K562 (cell line): ENCODE results near the gene PIK3C2B. TPM values are rescaled to one million over a fixed set of nuclear protein-coding genes. Genes with fewer than 3 reads are reported as not detected.

Experiments used
- ATAC-seq: fragments of 200-7000 bp; cut with Tn5 transposase; 3 replicates; pipeline ENCODE4 v1.9.1; 2020; ENCODE audit warnings: moderate library complexity
- BruUV-seq: library from RNA; stranded (reverse); fragments of 400-500 nt; replicated peaks from 2 replicates; lab custom pipeline; 2021; lab: Mats Ljungman, UMichigan
- CTCF ChIA-PET: fragments of 300-600 bp; formaldehyde crosslinking; extraction: SDS; loops from one replicate; lab custom pipeline; 2021; ENCODE audit warnings: low intra/inter-chr PET ratio; lab: Yijun Ruan, JAX
- POLR2A ChIA-PET: fragments of 300-600, 350-650 bp; sonication (Branson Sonifier 250); formaldehyde crosslinking; extraction: SDS; loops from one replicate; lab custom pipeline; 2021; ENCODE audit warnings: antibody characterized with exemption, inconsistent platforms; lab: Yijun Ruan, JAX
- DNase-seq, 4 experiments: peaks; one replicate each; pipeline versions ENCODE4 v3.0.0 to v3.0.0-alpha.2; 2011 to 2018; ENCODE audit warnings: low spot score in 3 of 4, mixed read lengths in 3 of 4; ENCODE audit errors: extremely low read depth in 1 of 4
- FAIRE-seq: peaks from 2 replicates; lab custom pipeline; 2011; peaks lifted over from hg19 to GRCh38; lab: Jason Lieb, UNC
- H2AFZ ChIP-seq: 2 replicates; pipeline ENCODE4 v1.6.0; 2011; ENCODE audit warnings: low read depth, low read length, control low read depth, inconsistent platforms
- H3K27ac ChIP-seq: fragments of 200-600 bp; 3 replicates; pipeline ENCODE4 v1.8.0; 2011; ENCODE audit warnings: low read depth, mild to moderate bottlenecking, control low read depth, inconsistent platforms, low read length, moderate library complexity, mixed read lengths; ENCODE audit errors: extremely low read depth
- H3K27me3 ChIP-seq, 2 experiments: fragments of 300-600 bp in 1 of 2; 2 replicates in 1 of 2; 3 replicates in 1 of 2; pipeline versions ENCODE4 v1.6.0 to v1.8.0; 2011; ENCODE audit warnings: inconsistent platforms in 2 of 2, low read length in 2 of 2, mild to moderate bottlenecking in 1 of 2, mixed read lengths in 1 of 2, moderate library complexity in 1 of 2; ENCODE audit not compliant: control insufficient read depth in 2 of 2, insufficient read depth in 2 of 2
- H3K36me3 ChIP-seq: fragments of 300-600 bp; 3 replicates; pipeline ENCODE4 v1.8.0; 2011; ENCODE audit warnings: mild to moderate bottlenecking, low read length, inconsistent platforms; ENCODE audit not compliant: control insufficient read depth, insufficient read depth
- H3K4me1 ChIP-seq, 2 experiments: fragments of 200-600 bp in 1 of 2; replicated peaks in 1 of 2; 2 replicates in 1 of 2; 3 replicates in 1 of 2; pipeline versions ENCODE4 v1.5.1 to v1.8.0; 2011; ENCODE audit warnings: inconsistent platforms in 2 of 2, low read length in 2 of 2, mild to moderate bottlenecking in 1 of 2, mixed read lengths in 1 of 2, moderate library complexity in 1 of 2; ENCODE audit not compliant: control insufficient read depth in 2 of 2, insufficient read depth in 2 of 2
- H3K4me2 ChIP-seq: 2 replicates; pipeline ENCODE4 v1.6.1; 2011; ENCODE audit warnings: low read length, control low read depth, inconsistent platforms, mixed read lengths; ENCODE audit not compliant: insufficient read depth
- H3K4me3 ChIP-seq: fragments of 200-600 bp; sonication (generic), shearing (Covaris generic); 2 replicates; pipeline ENCODE4 v1.5.1; 2016; ENCODE audit warnings: control low read depth, inconsistent platforms
- H3K79me2 ChIP-seq: fragments of 200-600 bp; 3 replicates; pipeline ENCODE4 v1.8.0; 2011; ENCODE audit warnings: low read length, inconsistent platforms; ENCODE audit not compliant: control insufficient read depth, insufficient read depth
- H3K9ac ChIP-seq, 2 experiments: 2 replicates each; pipeline versions ENCODE4 v1.6.0 to v1.6.1; 2011; ENCODE audit warnings: low read depth in 2 of 2, low read length in 2 of 2, control low read depth in 1 of 2, inconsistent platforms in 1 of 2, mild to moderate bottlenecking in 1 of 2, mixed read lengths in 1 of 2; ENCODE audit not compliant: insufficient read depth in 1 of 2
- H3K9me1 ChIP-seq: one replicate; pipeline ENCODE4 v1.6.0; 2011; ENCODE audit warnings: inconsistent platforms, mild to moderate bottlenecking, low read length, moderate library complexity; ENCODE audit not compliant: control insufficient read depth, insufficient read depth
- H3K9me3 ChIP-seq: replicated peaks from 2 replicates; pipeline ENCODE4 v1.5.1; 2011; ENCODE audit warnings: low read depth, low read length, inconsistent platforms; ENCODE audit not compliant: control insufficient read depth, insufficient read depth
- H4K20me1 ChIP-seq: replicated peaks from 2 replicates; pipeline ENCODE4 v1.6.1; 2011; ENCODE audit warnings: low read length, inconsistent platforms, mixed read lengths; ENCODE audit not compliant: control insufficient read depth, insufficient read depth
- CBFA2T3 ChIP-seq: fragments of 450-650 bp; IDR thresholded peaks from 2 replicates; pipeline ENCODE4 v1.6.1; 2017
- HDAC6 ChIP-seq: IDR thresholded peaks from 2 replicates; pipeline ENCODE4 v1.6.1; 2012; ENCODE audit warnings: low read depth, mild to moderate bottlenecking, control low read depth, inconsistent platforms, low read length, moderate library complexity
- POLR2H ChIP-seq: IDR thresholded peaks from 2 replicates; pipeline ENCODE4 v1.6.1; 2016; ENCODE audit warnings: missing genetic modification characterization, low read depth, mild to moderate bottlenecking, control low read depth, missing compliant biosample characterization, moderate library complexity
- POLR3G ChIP-seq: IDR thresholded peaks from 2 replicates; pipeline ENCODE4 v1.6.1; 2011; ENCODE audit not compliant: insufficient read length, insufficient replicate concordance; ENCODE audit errors: extremely low read depth
- SMARCB1 ChIP-seq: IDR thresholded peaks from 2 replicates; pipeline ENCODE4 v1.6.1; 2011; ENCODE audit warnings: improper control_type of control experiment, low read depth; ENCODE audit not compliant: insufficient read length
- TAL1 ChIP-seq: fragments of 450-650 bp; IDR thresholded peaks from 2 replicates; pipeline ENCODE4 v1.6.1; 2016; ENCODE audit warnings: mild to moderate bottlenecking
- ZNF174 ChIP-seq: fragments of 250-450 bp; sonication (Bioruptor Pico); IDR thresholded peaks from 2 replicates; pipeline ENCODE4 v1.4.0; 2020; ENCODE audit warnings: mild to moderate bottlenecking
- in situ Hi-C: fragments of 300-500 bp; cut with MboI; formaldehyde crosslinking; loops from 4 replicates; pipeline ENCODE4 v1.15.0; 2018; ENCODE audit warnings: inconsistent platforms, mixed read lengths
- intact Hi-C: fragments of 100-400 bp; cut with micrococcal nuclease; formaldehyde crosslinking; loops from 2 replicates; pipeline ENCODE4 v1.14.2; 2022
- polyA plus RNA-seq, 8 experiments: library from polyadenylated mRNA; depleted of rRNA in 4 of 8; stranded (reverse) in 5 of 8; unstranded in 3 of 8; fragments of >200 nt; fragmentation: Nextera tagmentation in 2 of 8; fragmentation: Illumina TruSeq in 1 of 8; extraction: Ambion mirVana in 2 of 8; extraction: Trizol in 1 of 8; gene quantifications; 2 replicates each; pipeline versions ENCODE4 v1.2.1 to v1.2.3, GENCODE V29; 2011 to 2014; ENCODE audit warnings: inconsistent platforms in 1 of 8, missing spikeins in 1 of 8
- total RNA-seq, 7 experiments: library from RNA; depleted of rRNA in 6 of 7; stranded (reverse); fragments of >200 nt in 6 of 7; fragmentation: Illumina TruSeq in 2 of 7; extraction: Trizol in 2 of 7; gene quantifications; 2 replicates each; pipeline versions ENCODE4 v1.2.1 to v1.2.3, GENCODE V29; 2011 to 2021; ENCODE audit warnings: low replicate concordance in 1 of 7

PIK3C2B gene
- total and polyA plus RNA-seq, 9 of the 15 experiments (the other 6 are each of a cell fraction or from before 2014, with no cell fraction given) = 0.10 to 2.9 (median 0.72) TPM

GRCh38 chr1:204532832-204533231 is 38.2 kb upstream of the PIK3C2B start:
- no peak overlapping the region for H3K9ac ChIP-seq
- FAIRE-seq = no peak
- H3K9me3 ChIP-seq = no peaks in the 10 kb centered on the region
- intact Hi-C loops = no loop called here
- H3K4me1 ChIP-seq = peaks cover 0 to 4% of the 10 kb centered on the region in 2 experiments; a peak in 1 of 5 replicates
- peak in 2 of 4 experiments; percentile 51 to 60 for DNase-seq
- peaks cover 6% of the 10 kb centered on the region for H3K9me1 ChIP-seq
- no peak for TF ChIP-seq ZNF174
- TF ChIP-seq TAL1 = peak; percentile 6; the same call in 1 of the 2 replicates
- TF ChIP-seq POLR2H (tag) = 0 out of 2 replicates have a peak, but pooled peaks have one; percentile 23
- TF ChIP-seq HDAC6 = no peak
- no peak for TF ChIP-seq POLR3G
- no peak for TF ChIP-seq SMARCB1
- 0 out of 2 replicates have a peak, but pooled peaks have one; percentile 7 for TF ChIP-seq CBFA2T3
- TF ChIP-seq, all 486 proteins: peak for 3
- Histone ChIP-seq H3K27me3 (no peaks in the 10 kb centered on the region), H4K20me1 (no peaks in the 10 kb centered on the region; the same call in 1 of the 2 replicates), H3K4me2 (no peak overlapping the region), H3K27ac (no peak overlapping the region), H2AFZ (no peak overlapping the region), H3K36me3 (peaks cover 99% of the 10 kb centered on the region), H3K79me2 (peaks cover 4% of the 10 kb centered on the region; the same call in 1 of the 3 replicates), H3K4me3 (no peak overlapping the region)
- ChIA-PET CTCF (no interaction called here), POLR2A (interaction anchor here (0.7 to 2.1 kb wide), 3 partner anchors 9 to 16 kb away, joined by 3 to 10 read pairs (median 4); partner anchors contain the start of gene MDM4)
- in situ Hi-C loops = no loop called here
- TSS peak; percentile 7 for BruUV-seq
- ATAC-seq = no peak
